Loucy (cell line): Measurements from ENCODE around the gene RIPK3.
"Not testable (repeated sequence)": the region's sequence is repeated elsewhere in the genome, so short reads cannot be mapped to it uniquely, and the experiment has no call there.

Experiments used
- H2AFZ ChIP-seq: fragments of 200-600 bp; sonication (generic); 2 replicates; pipeline ENCODE4 v1.6.0; 2016; ENCODE audit warnings: antibody characterized with exemption, mild to moderate bottlenecking, low read length, moderate library complexity
- H3F3A ChIP-seq: fragments of 200-600 bp; 2 replicates; pipeline ENCODE4 v1.6.0; 2016; ENCODE audit warnings: antibody characterized with exemption, low read depth, mild to moderate bottlenecking
- H3K27me3 ChIP-seq: fragments of 200-600 bp; sonication (generic); 2 replicates; pipeline ENCODE4 v1.6.1; 2014; ENCODE audit warnings: low read length, mild to moderate bottlenecking; ENCODE audit not compliant: insufficient read depth, poor library complexity, severe bottlenecking
- H3K36me3 ChIP-seq: fragments of 200-600 bp; sonication (generic); 2 replicates; pipeline ENCODE4 v1.6.1; 2016; ENCODE audit warnings: low read length; ENCODE audit not compliant: insufficient read depth
- H3K4me1 ChIP-seq: fragments of 200-600 bp; sonication (generic); 2 replicates; pipeline ENCODE4 v1.5.1; 2014; ENCODE audit warnings: low read length, mild to moderate bottlenecking; ENCODE audit not compliant: insufficient read depth, poor library complexity, severe bottlenecking
- H3K4me2 ChIP-seq: fragments of 200-600 bp; sonication (generic); 2 replicates; pipeline ENCODE4 v1.6.0; 2014; ENCODE audit warnings: antibody characterized with exemption, low read length, low read depth, mild to moderate bottlenecking; ENCODE audit not compliant: poor library complexity, severe bottlenecking
- H3K4me3 ChIP-seq: fragments of 200-600 bp; sonication (generic); 2 replicates; pipeline ENCODE4 v1.5.1; 2014; ENCODE audit warnings: low read length, mild to moderate bottlenecking, mixed read lengths; ENCODE audit not compliant: poor library complexity, severe bottlenecking
- H3K79me2 ChIP-seq: fragments of 200-600 bp; sonication (generic); 2 replicates; pipeline ENCODE4 v1.6.1; 2014; ENCODE audit warnings: low read length; ENCODE audit not compliant: insufficient read depth
- H3K9ac ChIP-seq: fragments of 200-600 bp; sonication (generic); 2 replicates; pipeline ENCODE4 v1.6.0; 2014; ENCODE audit warnings: mild to moderate bottlenecking, low read depth, low read length, moderate library complexity; ENCODE audit not compliant: poor library complexity, severe bottlenecking
- H3K9me2 ChIP-seq: fragments of 200-600 bp; sonication (generic); replicated peaks from 2 replicates; pipeline ENCODE4 v1.6.1; 2016; ENCODE audit warnings: low read depth, low read length, mixed read lengths
- H3K9me3 ChIP-seq: fragments of 200-600 bp; sonication (generic); 2 replicates; pipeline ENCODE4 v1.6.1; 2014; ENCODE audit warnings: mild to moderate bottlenecking, antibody characterized with exemption, low read length, low read depth; ENCODE audit not compliant: insufficient read depth
- H4K20me1 ChIP-seq: fragments of 200-600 bp; sonication (generic); 2 replicates; pipeline ENCODE4 v1.6.0; 2014; ENCODE audit warnings: antibody characterized with exemption, low read length, mild to moderate bottlenecking; ENCODE audit not compliant: insufficient read depth, poor library complexity, severe bottlenecking
- CTCF ChIP-seq: fragments of 200-600 bp; sonication (generic); conservative IDR thresholded peaks from 2 replicates; pipeline ENCODE4 v1.5.1; 2014; ENCODE audit warnings: mild to moderate bottlenecking, antibody characterized with exemption, low read length
- EZH2phosphoT487 ChIP-seq: fragments of 200-600 bp; IDR thresholded peaks from 2 replicates; pipeline ENCODE4 v1.6.1; 2018; ENCODE audit warnings: antibody characterized with exemption, mild to moderate bottlenecking, moderate library complexity, borderline replicate concordance

Gene RIPK3

GRCh38 chr14:24339284-24340151 is at the start of gene RIPK3:
Gene RIPK3, minus strand, starts transcription at chr14:24339991. Its CDS starts 165 bp downstream, at chr14:24339826.
- no peaks in the 10 kb centered on the region for H3F3A ChIP-seq
- H3K79me2 ChIP-seq, result peaks cover 6% of the 10 kb centered on the region; the same call in 1 of the 2 replicates
- peak within 1 kb of the TSS; percentile 77 for H3K4me3 ChIP-seq
- H3K9me3 ChIP-seq, result no peaks in the 10 kb centered on the region
- H3K4me1 ChIP-seq, result peaks cover 43% of the 10 kb centered on the region
- no peaks in the 10 kb centered on the region for H3K36me3 ChIP-seq
- no peaks in the 10 kb centered on the region for H3K9me2 ChIP-seq
- H3K27me3 ChIP-seq, result no peaks in the 10 kb centered on the region
- H4K20me1 ChIP-seq, result no peaks in the 10 kb centered on the region
- TF ChIP-seq EZH2phosphoT487, result no peak
- peak within 1 kb of the TSS; percentile 57 for H2AFZ ChIP-seq
- H3K9ac ChIP-seq, result peak within 1 kb of the TSS; percentile 77
- peak within 1 kb of the TSS; percentile 72 for H3K4me2 ChIP-seq

GRCh38 chr14:24389226-24389848 is 49.5 kb upstream of the RIPK3 start:
- Histone ChIP-seq H3K4me1 (peaks cover 32% of the 10 kb centered on the region), H3K36me3 (no peaks in the 10 kb centered on the region), H3K9me3 (no peaks in the 10 kb centered on the region), H3K79me2 (no peaks in the 10 kb centered on the region), H2AFZ (no peak overlapping the region), H3K27me3 (no peaks in the 10 kb centered on the region), H3F3A (no peaks in the 10 kb centered on the region), H3K9ac (no peak overlapping the region), H3K4me3 (no peak overlapping the region), H3K9me2 (no peaks in the 10 kb centered on the region), H3K4me2 (no peak overlapping the region), H4K20me1 (no peaks in the 10 kb centered on the region)
- TF ChIP-seq CTCF, result no peak
- TF ChIP-seq EZH2phosphoT487, result no peak

GRCh38 chr14:24388474-24389179 is 48.8 kb upstream of the RIPK3 start:
- H3K27me3 ChIP-seq, result no peaks in the 10 kb centered on the region
- H3K4me2 ChIP-seq, result no peak overlapping the region
- no peaks in the 10 kb centered on the region for H3K9me3 ChIP-seq
- H3K9ac ChIP-seq, result no peak overlapping the region
- H4K20me1 ChIP-seq, result no peaks in the 10 kb centered on the region
- no peaks in the 10 kb centered on the region for H3K79me2 ChIP-seq
- no peaks in the 10 kb centered on the region for H3K9me2 ChIP-seq
- no peaks in the 10 kb centered on the region for H3F3A ChIP-seq
- no peaks in the 10 kb centered on the region for H3K36me3 ChIP-seq
- H3K4me3 ChIP-seq, result no peak overlapping the region
- H2AFZ ChIP-seq, result peak overlapping the region; percentile 27
- peaks cover 25% of the 10 kb centered on the region for H3K4me1 ChIP-seq
- TF ChIP-seq EZH2phosphoT487 (no peak), CTCF (no peak)

- not testable (repeated sequence) for H3K9ac ChIP-seq, H3K4me2 ChIP-seq, H3K9me3 ChIP-seq, H2AFZ ChIP-seq, H3K9me2 ChIP-seq, H3K79me2 ChIP-seq, H4K20me1 ChIP-seq, H3F3A ChIP-seq, H3K36me3 ChIP-seq, H3K4me3 ChIP-seq, H3K27me3 ChIP-seq
- peaks cover 21% of the 10 kb centered on the region for H3K4me1 ChIP-seq
These were observed 47.8 kb upstream of the RIPK3 start for GRCh38 chr14:24387579-24387978.
